GM21526 (cell line): Measurements from ENCODE around the gene RIC8B.

Experiments used
- ATAC-seq: cut with Tn5 transposase; IDR thresholded peaks from one replicate; pipeline ENCODE4 v1.9.1; 2021; ENCODE audit warnings: moderate library complexity; ENCODE audit not compliant: unreplicated experiment, low FRiP score

RIC8B gene

DNA sequence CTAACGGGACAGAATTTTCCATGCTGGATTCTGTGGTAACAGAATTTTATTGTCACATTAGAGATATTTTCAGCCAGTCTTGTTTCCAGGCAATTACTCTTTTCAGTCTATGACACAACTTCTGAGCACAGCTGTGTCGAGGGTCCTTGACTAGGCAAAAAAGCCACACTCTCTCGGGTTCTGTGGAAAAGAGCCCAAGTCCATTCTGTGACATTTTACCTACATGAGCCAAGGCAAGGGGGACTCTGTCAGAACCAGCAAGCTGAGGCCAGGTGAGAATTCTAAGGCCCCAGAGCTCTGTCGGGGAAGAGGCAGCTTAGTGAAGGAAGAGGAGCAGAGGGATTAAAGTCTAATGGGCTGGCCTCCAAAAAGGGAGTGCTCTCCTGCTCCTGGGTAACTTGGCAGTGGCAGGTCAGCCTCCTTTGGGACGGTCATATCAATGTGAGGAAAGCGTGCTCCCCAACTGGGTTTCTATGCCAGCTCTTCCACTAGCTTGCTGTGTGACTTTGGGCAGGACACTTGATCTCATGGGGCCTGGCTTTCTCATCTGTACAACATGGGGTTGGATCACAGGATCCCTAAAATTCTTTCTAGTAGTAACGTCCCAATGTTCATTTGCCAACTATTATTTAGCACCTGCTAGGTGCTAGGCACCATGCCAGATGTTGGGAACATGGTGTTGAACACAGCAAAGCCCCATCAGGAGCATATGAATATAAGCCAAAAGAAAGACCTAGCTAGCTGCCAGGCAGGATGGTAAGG is 16.0 kb upstream of the RIC8B start:
- ATAC-seq, result no peak

DNA sequence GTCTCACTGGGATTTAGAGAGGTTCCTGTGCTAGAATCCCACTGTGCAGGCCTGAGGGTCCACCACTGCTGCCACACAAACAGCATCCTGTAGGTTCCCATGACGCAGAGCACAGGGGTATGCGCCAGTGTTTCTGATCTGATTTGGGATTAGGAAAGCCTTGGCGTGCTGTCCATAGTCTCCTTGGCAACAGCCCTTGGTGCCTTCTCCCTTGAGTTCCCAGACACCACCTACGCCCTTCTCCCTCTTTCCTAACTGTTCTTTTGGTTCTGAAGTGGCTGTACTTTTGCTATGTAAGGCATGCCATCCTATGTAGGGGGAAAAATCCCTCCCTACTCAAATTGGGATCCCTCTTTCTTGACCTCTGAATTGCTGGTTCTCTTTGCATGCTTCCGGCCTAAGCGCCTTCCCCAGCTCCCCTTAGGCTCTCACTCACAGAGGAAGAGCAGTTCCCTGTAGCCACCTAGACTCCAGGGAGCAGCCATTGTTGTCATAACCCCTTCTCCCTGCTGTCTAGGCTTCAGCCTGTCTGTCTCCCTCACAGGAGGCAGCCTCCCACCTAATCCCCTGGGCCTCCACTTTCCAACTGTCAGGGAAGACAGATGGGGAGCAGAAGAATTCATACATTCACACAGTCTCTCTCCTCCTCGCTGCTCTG is 14.8 kb upstream of the RIC8B start:
- ATAC-seq, result peak; percentile 32

DNA sequence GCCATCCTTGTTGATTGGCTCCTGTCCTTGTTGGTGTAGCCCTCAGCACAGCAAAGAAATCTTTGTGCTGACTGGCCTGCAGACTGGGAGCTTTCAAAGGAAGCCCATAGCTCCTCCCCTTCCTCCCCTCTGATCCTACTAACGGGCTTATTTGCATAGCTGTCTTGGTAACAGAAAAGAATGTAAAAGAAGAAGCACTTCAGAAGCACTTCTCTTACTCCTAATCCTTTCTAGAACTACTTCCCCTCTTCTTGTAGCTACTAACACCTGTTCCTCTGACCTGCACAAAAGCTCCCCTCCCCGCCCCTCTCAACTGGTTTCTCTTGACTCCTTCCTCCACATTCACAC is 14.3 kb upstream of the RIC8B start:
- ATAC-seq, result peak; percentile 97

DNA sequence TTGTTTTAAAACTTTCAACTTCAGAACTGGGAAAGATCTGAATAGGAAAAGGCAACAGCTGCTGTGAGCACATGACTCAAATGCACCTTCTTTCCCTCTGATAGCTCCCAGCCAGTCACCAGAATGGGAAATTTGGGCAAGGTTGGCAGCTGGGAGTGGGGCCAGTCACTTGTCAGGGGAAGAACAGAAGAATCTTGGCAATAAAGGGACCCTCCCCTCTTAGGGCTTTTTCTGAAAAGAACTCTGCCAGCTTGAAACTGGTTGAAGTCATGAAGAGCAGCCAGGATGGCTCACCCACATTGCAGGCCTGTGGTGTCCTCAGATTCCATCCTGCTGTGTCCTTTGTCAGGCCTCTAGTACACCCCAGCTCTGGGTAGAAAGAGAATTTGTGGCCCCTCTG is 10.3 kb upstream of the RIC8B start:
- no peak for ATAC-seq

DNA sequence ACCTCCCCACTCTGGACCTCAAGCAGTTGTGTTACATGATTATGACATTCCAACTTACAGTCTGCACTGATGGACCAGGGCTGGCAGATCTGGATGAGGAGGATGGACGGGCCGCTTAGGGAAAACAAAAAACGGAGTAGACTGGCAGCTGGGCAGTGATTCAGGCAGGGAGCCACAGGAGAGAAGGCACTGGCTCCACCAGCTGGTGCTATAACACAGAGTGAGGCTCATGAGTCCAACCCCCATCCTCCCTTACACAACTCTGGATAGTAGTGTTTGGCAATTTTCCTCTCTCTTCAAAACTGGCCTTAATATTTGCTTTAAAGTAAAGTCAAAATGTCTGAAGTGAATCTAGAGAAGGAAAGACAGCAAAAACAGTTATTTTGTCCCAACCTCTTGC is 9.7 kb upstream of the RIC8B start:
- ATAC-seq, result no peak

DNA sequence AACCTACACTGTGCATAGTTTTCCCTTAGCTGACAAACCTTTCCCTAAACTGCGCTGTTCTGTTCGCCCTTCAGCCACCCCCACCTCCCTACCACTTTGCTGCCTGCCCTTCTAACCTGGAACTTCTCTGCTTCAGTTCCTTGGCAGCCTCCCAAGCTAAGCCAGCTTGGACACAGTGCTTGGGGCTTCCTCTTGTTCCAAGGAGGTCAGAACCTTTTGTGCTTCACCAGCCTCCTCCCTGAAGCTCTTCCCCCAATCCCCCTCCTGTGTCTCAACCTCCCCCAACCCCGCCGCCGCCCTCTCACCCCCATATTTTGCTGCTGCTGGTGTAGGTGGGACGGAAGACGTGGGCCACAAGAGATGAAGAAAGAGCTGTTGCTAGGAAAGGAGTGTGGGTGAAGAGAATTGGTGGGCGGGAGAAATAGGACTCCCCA is 8.1 kb upstream of the RIC8B start:
- ATAC-seq, result no peak

DNA sequence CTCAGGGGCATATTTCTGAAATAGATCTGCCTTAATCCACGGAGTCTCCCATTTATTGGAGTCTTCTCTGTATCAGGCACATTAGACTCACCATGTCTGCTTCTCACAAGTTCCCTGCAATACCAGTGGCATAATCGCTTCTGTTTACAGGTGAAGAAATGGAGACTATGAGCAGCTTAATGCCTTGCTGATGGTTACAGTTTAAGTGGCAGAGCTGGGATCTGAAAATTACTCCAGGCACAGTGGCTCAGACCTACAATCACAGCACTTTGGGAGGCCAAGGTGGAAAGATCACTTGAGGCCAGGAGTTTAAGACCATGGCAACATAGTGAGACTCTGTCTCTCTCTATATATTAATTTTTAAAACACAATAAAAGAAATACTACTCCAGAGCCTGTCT is 7.3 kb upstream of the RIC8B start:
- no peak for ATAC-seq

DNA sequence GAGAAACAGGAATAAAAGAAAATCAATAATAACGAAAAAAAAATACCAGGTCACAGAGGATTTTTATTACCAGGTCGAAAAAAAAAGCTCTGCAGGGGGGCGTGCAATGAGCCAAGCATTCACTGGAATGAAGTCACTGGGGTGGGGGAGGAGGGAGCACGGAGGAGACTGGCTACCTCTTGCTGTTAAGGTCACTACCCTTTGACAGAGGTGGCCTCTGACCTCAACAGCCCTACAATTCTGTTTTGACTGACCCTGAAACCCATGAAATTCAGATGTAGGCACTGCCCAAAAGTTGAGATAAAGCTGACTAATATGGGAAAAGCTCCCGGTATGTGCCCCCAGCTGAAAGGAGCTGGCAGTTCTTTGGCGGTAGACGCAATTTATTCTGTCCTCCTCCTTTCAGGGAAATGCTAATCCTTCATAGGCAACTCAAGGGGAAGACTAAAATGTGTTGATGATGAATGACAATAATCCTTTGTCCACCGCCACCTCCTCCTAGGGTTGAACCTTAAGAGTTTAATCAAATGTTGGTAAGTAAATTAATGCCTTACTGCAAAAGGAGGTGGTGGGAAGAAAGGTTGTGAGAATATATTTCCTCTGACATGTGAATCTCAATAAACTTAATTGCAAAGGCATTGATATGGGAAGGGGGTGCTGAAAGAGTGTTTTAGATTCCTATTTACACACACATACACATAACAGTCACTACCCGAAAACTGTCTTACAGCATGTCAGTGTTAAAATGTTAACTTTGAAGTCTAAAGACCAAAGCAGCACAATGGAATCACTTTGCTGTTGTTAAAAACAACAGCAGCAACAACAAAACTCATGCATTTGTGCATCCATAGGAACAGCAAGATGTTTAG is 6.3 kb upstream of the RIC8B start:
- ATAC-seq, result no peak

DNA sequence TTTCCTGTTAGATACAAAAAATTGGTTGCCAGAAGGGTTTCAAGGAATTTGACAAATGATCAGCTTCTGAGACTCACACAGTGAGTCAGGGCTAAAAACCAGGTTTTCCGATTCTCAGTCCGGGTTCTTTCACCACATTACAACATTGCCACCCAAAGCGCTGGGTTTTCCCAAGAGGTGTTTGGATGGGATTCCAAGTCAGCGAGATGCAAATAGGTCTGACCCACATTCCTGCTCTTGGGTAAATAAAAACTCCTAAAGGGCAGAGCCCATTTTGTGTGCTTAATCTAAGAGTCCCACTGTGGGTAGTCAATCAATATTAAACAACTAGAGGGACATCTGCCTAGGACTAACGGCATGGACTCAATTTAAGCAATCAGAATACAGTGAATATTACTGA is 5.4 kb upstream of the RIC8B start:
- ATAC-seq, result no peak

DNA sequence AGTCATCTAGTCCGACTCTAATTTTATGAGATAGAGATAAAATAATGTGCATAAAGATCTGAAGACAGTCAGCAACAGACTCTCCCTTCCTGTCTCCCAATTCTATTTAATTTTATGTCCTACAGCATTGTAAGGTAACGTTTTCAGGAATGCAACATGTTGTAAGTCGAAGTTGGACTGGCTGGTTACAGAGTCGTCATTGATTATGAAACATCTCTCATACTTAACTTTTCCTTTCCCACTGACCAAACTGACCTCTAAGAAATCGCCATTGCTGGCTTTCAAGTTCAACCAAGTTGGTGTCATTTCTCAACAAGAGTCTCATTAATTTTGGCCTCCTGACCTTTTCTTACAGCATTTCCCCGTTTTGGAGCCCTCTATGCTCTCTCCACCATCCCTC is 4.9 kb upstream of the RIC8B start:
- ATAC-seq, result no peak

DNA sequence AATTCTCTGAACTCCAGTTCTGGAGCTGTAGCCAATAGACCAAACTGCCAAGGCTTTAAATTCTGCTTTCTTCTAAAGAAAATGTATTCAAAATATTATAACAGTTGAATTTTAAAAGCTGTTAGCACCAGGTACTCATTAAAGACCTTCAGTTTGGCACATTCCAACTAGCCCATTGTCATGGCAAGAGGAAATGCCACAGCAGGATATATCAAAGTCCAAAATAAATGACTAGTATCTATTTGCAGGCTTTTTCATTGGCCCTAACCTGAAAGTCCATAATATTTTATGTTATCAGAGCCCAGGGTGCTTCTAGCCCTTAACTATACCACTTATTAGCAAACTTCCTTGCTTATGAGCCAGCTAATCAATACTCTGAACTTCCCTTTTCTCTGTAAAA is 3.1 kb upstream of the RIC8B start:
- ATAC-seq, result no peak

DNA sequence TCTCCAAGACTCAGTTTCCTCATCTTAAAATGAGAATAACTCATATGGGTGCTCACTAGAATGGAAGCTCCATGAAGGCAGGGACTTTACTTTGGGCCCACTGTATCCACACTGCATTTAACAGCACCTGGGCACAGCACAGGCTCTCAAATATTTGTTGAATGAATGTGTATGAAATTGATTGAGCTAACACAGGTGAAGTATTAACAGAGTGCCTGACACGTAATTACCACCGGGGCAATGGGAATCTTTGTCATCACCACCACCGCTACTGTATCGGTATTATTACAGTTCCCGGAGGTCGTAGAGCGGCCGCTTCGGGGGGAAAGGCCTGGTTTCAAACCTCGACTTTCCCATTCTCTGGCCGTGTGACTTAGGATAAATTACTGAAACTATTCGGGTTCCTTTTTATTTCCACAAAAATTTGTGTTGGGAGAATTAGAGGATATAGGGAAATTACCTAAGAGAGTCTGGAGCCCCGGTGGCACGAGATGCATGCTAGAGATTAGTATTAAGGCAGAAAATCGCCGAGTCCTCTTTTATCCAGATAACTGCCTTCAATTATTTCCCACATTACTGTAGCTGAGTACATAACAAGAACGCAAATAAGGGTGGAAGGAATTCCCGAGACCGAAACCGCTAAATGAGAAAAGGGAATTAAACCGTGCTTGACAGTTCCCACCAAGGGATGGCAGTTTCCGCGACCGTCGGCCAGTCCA is 1.0 kb upstream of the RIC8B start:
- ATAC-seq, result no peak

DNA sequence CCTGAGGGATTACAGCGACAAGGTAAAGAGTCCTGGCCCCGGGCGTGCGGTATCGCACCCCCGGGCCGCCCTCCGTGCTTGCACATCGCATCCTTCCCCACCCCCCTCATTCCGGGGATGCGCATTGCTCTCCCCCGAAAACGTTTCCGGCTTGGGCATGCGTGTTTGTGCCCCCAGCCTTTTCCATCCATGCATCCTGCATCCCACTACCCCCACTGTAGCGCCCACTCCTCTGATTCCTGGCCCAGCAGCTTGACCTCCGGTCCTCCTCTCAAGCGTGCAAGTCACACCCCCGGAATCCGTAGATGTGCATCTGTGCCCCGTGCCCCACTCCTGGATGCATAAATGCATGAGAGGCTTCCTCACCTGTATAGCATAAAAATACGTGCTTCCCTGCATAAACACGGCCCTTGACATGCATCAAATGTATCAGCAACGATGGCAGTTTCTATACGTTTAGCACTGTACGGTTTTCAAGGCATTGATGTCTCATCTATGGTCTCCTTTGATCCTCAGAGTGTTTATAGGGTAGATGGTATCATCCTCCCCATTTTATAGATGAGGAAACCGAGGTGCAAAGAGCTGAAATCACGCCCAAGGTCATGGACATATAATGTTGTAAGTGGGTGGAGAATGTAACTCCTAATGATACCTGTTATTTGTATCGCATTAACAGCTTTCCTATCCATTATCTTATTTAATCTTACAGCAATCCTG is 484 bp downstream of the RIC8B start:
- ATAC-seq, result peak; percentile 4

DNA sequence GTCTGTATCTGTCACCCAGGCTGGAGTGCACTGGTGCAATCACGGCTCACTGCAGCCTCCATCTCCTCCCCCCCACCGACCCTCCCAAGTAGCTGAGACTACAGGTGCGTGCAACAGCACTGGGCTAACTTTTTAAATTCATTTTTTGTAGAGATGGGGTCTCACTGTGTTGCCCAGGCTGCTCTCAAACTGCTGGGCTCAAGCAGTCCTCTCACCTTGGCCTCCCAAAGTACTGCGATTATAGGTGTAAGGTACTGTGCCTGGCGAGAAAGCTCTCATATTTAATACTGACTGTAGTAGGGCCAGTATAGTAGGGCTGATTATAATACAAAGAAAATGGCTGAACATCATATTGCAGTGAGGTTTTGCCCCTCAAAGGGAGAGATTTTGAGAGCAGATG is 2.4 kb downstream of the RIC8B start:
- ATAC-seq, result no peak

DNA sequence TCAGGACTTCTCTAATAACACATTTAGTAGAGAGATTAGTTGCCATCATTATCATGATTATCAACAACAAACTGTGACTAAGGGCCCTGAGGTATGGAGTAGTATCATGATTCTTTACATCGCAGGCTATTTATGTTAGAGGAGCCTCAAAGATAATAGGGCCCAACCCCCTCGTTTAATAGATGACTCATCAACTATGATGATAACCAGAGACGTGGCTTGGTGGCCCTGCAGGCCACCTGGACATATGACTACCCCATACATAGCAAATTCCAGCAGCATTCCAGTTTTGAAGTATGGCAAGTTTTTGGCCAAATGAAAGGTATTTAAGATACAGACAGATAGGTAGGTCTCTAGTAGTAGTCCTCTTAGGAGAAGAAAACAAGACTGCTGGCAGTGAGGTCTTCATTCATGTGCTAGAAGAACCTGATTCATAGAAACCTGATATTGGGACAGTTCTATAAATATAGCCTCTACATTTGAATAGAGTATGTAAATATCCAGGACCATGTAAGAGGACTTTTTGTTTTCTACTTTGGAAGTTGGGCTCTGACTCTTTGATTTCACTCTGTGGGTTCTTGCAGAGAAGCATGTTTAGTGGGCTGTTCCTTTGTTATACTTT is 5.6 kb downstream of the RIC8B start:
- ATAC-seq, result no peak

DNA sequence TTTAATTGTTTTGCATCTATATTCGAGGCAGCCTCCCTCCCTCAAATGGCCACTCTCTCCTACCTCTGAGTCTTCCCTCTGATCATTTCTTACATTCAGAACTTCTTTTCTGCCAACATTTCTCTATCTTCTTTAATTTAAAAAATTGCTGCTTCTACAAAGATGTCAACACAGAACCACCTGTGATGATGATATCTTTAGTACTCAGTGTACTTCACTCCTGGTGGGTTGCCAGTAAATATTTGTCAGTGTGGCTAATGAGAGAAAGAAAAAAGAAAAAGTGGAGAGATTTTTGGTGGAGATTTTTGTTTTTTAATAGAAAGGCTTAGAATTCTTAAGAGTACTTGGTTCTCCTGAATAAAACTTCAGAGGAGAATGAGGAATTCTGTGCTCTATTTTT is 8.1 kb downstream of the RIC8B start:
- ATAC-seq, result no peak

DNA sequence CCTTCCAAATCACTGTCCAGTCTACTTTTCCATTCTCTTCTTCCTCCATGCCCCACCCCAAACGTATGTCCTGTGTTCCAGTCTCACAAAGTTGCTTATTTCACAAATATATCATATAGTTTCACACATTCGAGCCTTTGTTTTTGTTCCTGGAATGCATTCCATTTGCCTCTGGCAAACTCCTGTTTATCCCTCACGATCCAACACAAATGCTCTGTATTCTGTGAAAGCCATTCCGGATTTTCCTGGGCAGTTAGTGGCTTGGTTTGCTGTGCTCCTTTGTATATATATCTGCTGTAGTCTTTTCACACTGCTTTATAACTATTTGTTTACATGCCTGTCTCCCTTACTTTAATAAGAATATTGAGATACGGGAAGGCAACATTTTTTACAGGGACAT is 9.0 kb downstream of the RIC8B start:
- no peak for ATAC-seq

DNA sequence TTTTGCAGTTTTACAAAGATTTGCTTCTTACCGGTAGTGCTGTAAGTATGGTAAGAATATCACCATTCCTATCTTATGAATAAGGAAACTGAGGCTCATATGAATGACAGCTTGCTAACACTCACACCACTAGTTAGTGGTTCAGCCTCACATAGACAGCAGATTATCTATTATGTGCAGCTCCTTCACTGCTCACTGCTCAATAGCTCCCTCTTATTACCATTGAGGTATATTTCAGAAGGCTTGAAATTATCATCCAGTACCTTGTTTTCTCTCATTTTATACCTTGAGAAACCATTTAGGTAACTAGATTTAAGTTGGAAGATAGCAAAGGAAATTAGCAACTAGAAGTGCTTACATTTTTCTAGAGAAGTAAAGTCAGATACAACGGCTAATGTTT is 15.5 kb downstream of the RIC8B start:
- no peak for ATAC-seq

DNA sequence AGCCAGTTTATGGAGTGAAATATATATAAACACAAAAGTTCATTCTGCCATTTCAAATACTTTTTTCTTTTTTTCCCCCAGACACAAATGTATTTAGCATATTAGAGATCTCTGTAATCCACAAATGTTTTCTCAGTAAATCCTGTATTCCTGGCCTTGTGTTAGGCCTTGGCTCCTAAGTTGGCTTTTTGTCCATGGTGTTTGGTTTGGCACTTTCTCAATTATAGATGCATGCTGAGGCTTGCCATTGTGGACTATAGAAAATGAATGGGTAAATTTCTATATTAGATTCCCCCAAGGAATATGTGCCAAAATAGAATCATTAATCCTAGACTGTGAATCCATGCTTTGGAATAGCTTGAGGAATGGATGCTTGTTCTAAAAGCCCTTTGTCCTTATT is 17.0 kb downstream of the RIC8B start:
- no peak for ATAC-seq

DNA sequence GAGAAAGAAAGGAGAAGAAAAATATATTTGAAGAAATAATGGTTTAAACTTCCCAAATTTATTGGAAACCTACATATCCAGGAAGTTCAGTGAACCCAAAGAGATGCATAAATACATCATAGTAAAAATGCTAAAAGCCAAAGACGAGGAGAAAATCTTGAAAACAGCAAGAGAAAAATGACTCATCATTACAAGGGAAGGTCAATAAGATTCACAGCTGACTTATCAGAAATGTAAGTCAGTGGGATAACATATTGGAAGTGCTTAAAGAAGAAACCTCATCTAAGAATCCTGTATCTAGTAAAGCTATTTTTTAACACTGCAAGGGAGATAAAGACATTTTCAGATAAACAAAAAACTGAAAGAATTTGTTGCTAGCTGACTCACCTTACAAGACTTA is 19.9 kb downstream of the RIC8B start:
- ATAC-seq, result no peak
